MM.1S (cell line): Measurements from ENCODE around the gene KSR2.

Source experiments
- CTCF ChIP-seq: fragments of 300-600 bp; sonication (generic); IDR thresholded peaks from 2 replicates; pipeline ENCODE4 v1.5.1; 2016; ENCODE audit warnings: antibody characterized with exemption, low read length, mixed read lengths
- EZH2 ChIP-seq: fragments of 300-600 bp; sonication (generic); optimal IDR thresholded peaks from 2 replicates; pipeline ENCODE3; 2017; ENCODE audit warnings: low read depth, mild to moderate bottlenecking, antibody characterized with exemption, low read length, mixed read lengths
- EZH2phosphoT487 ChIP-seq: fragments of 300-600 bp; sonication (generic); IDR thresholded peaks from 2 replicates; pipeline ENCODE4 v1.6.1; 2018; ENCODE audit warnings: antibody characterized with exemption, low read length

- TF ChIP-seq CTCF, result no peak
- no peak for TF ChIP-seq EZH2
- TF ChIP-seq EZH2phosphoT487, result no peak
These were observed 524.0 kb downstream of the KSR2 start for GRCh38 chr12:117444781-117445180.
